NCI-H82 treated with DMSO at 0.1 percent for 48 hours (cell line): ENCODE measurements around the gene RHOBTB3.

Experiments
- DNase-seq: peaks from one replicate; lab custom pipeline; 2025; ENCODE audit not compliant: unreplicated experiment; lab: John Stamatoyannopoulos, UW

Gene RHOBTB3

GRCh38 chr5:95837492-95837891 lies 106.4 kb downstream of the RHOBTB3 start:
- no peak for DNase-seq

GRCh38 chr5:95838001-95838520 lies 106.9 kb downstream of the RHOBTB3 start:
- DNase-seq = no peak

GRCh38 chr5:95838556-95838955 lies 107.4 kb downstream of the RHOBTB3 start:
- no peak for DNase-seq

- DNase-seq = no peak
Measured at GRCh38 chr5:95839658-95840057, 108.5 kb downstream of the RHOBTB3 start.

- DNase-seq = no peak
Measured at GRCh38 chr5:95840956-95841705, 110.0 kb downstream of the RHOBTB3 start.

- no peak for DNase-seq
Measured at GRCh38 chr5:95841914-95842812, 111.0 kb downstream of the RHOBTB3 start.

- no peak for DNase-seq
Measured at GRCh38 chr5:95842854-95843544, 111.9 kb downstream of the RHOBTB3 start.

- DNase-seq = no peak
Measured at GRCh38 chr5:95843733-95844223, 112.6 kb downstream of the RHOBTB3 start.

GRCh38 chr5:95845391-95845790 lies 114.3 kb downstream of the RHOBTB3 start:
- no peak for DNase-seq
